ENCODE results near the gene JMJD1C.

JMJD1C gene

DNA sequence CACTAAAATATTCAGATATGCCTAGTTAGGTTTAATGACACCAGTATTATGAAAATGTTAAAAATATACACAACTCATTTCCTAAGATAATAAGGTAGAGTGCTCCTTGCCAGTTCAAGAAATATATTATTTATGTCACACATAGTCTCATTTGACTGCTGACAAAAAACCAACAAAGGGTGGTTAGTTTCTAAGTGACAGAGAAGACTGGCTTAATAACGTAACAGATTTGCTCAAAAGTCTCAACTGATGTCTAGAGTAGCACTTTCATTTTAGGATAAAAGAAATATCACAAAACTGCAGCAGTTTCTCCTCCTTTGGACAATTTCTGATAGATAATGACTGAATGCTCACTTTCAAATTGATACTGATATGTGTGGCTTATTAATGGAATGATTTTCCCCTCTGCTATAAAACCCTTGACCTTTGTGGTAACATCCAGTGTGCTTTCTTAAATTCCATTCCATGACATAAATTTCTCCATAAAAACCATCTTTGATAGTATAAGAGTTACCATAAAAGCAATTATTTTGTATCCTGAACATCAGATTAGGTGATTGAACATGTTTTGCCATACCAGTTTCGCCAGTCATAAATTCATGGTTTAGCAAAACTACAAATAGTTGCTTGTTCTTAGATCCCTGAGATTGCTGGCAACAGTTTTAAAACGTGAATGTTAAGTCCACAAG, 238.4 kb downstream of the JMJD1C start (continued):
- peak; percentile 50 for TF ChIP-seq FEZF1 (tag by site-specific recombination; IDR thresholded peaks at IDR 0.05)

DNA sequence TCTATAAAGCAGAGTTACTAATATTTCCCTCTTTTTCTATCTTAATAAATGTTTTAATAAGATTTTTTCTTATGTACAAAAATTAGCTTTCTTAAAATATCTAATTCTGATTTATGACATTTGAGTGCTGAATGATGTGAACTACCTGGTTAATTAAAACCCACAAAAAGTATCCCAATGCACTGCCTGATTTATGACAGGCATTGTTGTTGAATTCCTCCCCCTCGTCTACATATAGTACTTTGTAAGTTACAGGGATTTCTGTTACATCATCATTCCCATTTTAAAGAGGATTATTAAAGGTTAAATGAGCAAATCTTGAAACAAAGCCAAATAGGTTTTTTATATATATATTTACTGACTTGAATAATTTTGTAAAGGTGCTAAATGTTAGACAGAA, 241.5 kb downstream of the JMJD1C start:
- POLR2A ChIA-PET = no interaction called here
- H3K9me3 ChIP-seq (ENCODE audit: control insufficient read depth, insufficient read depth, low read depth, low read length) = no peaks in the 10 kb centered on the region
- H3K27ac ChIP-seq (ENCODE audit: extremely low read depth, low read depth, low read length) = no peak overlapping the region
- H3K4me1 ChIP-seq (ENCODE audit: control insufficient read depth, insufficient read depth, low read length) = peaks cover 4% of the 10 kb centered on the region; the same call in 1 of the 2 replicates
- TF ChIP-seq, protein P1, sequence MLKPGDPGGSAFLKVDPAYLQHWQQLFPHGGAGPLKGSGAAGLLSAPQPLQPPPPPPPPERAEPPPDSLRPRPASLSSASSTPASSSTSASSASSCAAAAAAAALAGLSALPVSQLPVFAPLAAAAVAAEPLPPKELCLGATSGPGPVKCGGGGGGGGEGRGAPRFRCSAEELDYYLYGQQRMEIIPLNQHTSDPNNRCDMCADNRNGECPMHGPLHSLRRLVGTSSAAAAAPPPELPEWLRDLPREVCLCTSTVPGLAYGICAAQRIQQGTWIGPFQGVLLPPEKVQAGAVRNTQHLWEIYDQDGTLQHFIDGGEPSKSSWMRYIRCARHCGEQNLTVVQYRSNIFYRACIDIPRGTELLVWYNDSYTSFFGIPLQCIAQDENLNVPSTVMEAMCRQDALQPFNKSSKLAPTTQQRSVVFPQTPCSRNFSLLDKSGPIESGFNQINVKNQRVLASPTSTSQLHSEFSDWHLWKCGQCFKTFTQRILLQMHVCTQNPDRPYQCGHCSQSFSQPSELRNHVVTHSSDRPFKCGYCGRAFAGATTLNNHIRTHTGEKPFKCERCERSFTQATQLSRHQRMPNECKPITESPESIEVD (tag by site-specific recombination; IDR thresholded peaks at IDR 0.05) = peak; percentile 56; the same call in 1 of the 2 replicates
- TF ChIP-seq ZNF600 (tag by site-specific recombination; IDR thresholded peaks at IDR 0.05) = no peak
- no peaks in the 10 kb centered on the region for H3K36me3 ChIP-seq (ENCODE audit: control insufficient read depth in 2 of 2, insufficient read depth in 1 of 2, low read length in 2 of 2)
- CTCF ChIA-PET = no interaction called here
- no peak overlapping the region for H3K4me3 ChIP-seq (ENCODE audit: low read depth, low read length)

DNA sequence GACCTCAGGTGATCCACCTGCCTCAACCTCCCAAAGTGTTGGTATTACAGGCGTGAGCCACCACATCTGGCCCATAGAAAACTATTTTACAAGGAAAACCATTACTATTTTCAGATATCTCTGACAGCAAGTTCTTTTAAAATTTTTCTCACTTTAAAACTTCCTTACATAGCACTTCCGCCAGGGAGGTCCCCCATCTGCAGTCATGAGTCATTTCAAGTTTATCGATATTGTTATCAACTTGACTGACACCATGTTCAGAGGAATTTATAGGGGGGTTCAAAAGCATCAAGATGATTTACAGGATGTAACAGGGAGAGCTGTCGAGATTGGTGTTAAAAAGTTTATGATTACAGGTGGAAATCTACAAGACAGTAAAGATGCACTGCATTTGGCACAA, 243.8 kb downstream of the JMJD1C start:
- no peaks in the 10 kb centered on the region for H3K4me1 ChIP-seq (ENCODE audit: control insufficient read depth, insufficient read depth, low read length)
- POLR2A ChIA-PET = interaction anchor here (0.5 kb wide), 1 partner anchor 205 kb away, joined by 6 read pairs; no protein-coding TSS in a partner anchor

DNA sequence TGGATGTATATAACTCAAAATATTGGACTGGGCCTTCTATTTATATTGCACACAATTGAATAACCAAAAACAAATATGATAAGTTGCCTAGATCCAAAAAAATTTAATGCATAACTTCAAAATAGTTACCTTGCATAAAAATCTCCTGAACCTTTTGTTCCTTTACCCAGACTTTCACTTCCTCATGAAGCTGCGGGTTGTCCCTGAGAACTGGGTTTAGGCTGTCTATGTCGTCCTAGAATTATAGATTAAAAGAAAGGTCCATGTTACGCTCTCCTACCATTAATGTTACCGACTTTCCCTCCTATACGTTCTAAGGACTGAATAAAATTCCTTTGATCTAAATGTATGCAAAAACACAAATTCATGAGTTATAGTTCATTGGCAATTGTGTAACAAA, 246.0 kb downstream of the JMJD1C start:
- Histone ChIP-seq H3K27ac (ENCODE audit: extremely low read depth, low read depth, low read length) (no peak overlapping the region), H3K36me3 (ENCODE audit: control insufficient read depth in 2 of 2, insufficient read depth in 1 of 2, low read length in 2 of 2) (peaks cover 6 to 7% of the 10 kb centered on the region in 2 experiments; a peak in 2 of 3 replicates), H3K4me1 (ENCODE audit: control insufficient read depth, insufficient read depth, low read length) (no peaks in the 10 kb centered on the region), H3K4me3 (ENCODE audit: low read depth, low read length) (no peak overlapping the region), H3K9me3 (ENCODE audit: control insufficient read depth, insufficient read depth, low read depth, low read length) (no peaks in the 10 kb centered on the region)
- CTCF ChIA-PET = interaction anchor here (1.1 kb wide), 1 partner anchor 9 kb away, joined by 4 read pairs; no protein-coding TSS in a partner anchor
- POLR2A ChIA-PET = no interaction called here
- TF ChIP-seq GFI1B (tag by site-specific recombination; IDR thresholded peaks at IDR 0.05) (no peak), ZNF76 (tag by site-specific recombination; IDR thresholded peaks at IDR 0.05; ENCODE audit: borderline replicate concordance, low read depth) (no peak), ZNF404 (tag by site-specific recombination; IDR thresholded peaks at IDR 0.05) (no peak), ZNF777 (tag by site-specific recombination; IDR thresholded peaks at IDR 0.05; ENCODE audit: borderline replicate concordance) (no peak), ZNF747 (tag by site-specific recombination; IDR thresholded peaks at IDR 0.05) (no peak)
- TF ChIP-seq, protein P2, sequence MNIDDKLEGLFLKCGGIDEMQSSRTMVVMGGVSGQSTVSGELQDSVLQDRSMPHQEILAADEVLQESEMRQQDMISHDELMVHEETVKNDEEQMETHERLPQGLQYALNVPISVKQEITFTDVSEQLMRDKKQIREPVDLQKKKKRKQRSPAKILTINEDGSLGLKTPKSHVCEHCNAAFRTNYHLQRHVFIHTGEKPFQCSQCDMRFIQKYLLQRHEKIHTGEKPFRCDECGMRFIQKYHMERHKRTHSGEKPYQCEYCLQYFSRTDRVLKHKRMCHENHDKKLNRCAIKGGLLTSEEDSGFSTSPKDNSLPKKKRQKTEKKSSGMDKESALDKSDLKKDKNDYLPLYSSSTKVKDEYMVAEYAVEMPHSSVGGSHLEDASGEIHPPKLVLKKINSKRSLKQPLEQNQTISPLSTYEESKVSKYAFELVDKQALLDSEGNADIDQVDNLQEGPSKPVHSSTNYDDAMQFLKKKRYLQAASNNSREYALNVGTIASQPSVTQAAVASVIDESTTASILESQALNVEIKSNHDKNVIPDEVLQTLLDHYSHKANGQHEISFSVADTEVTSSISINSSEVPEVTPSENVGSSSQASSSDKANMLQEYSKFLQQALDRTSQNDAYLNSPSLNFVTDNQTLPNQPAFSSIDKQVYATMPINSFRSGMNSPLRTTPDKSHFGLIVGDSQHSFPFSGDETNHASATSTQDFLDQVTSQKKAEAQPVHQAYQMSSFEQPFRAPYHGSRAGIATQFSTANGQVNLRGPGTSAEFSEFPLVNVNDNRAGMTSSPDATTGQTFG (tag by site-specific recombination; IDR thresholded peaks at IDR 0.05; ENCODE audit: borderline replicate concordance) = no peak

More for the DNA sequence above, 243.8 kb downstream of the JMJD1C start:
- no peak overlapping the region for H3K4me3 ChIP-seq (ENCODE audit: low read depth, low read length)
- TF ChIP-seq, protein P3, sequence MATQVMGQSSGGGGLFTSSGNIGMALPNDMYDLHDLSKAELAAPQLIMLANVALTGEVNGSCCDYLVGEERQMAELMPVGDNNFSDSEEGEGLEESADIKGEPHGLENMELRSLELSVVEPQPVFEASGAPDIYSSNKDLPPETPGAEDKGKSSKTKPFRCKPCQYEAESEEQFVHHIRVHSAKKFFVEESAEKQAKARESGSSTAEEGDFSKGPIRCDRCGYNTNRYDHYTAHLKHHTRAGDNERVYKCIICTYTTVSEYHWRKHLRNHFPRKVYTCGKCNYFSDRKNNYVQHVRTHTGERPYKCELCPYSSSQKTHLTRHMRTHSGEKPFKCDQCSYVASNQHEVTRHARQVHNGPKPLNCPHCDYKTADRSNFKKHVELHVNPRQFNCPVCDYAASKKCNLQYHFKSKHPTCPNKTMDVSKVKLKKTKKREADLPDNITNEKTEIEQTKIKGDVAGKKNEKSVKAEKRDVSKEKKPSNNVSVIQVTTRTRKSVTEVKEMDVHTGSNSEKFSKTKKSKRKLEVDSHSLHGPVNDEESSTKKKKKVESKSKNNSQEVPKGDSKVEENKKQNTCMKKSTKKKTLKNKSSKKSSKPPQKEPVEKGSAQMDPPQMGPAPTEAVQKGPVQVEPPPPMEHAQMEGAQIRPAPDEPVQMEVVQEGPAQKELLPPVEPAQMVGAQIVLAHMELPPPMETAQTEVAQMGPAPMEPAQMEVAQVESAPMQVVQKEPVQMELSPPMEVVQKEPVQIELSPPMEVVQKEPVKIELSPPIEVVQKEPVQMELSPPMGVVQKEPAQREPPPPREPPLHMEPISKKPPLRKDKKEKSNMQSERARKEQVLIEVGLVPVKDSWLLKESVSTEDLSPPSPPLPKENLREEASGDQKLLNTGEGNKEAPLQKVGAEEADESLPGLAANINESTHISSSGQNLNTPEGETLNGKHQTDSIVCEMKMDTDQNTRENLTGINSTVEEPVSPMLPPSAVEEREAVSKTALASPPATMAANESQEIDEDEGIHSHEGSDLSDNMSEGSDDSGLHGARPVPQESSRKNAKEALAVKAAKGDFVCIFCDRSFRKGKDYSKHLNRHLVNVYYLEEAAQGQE (tag by site-specific recombination; IDR thresholded peaks at IDR 0.05) = no peak
- no peak for TF ChIP-seq HOXD13 (CRISPR knock-in tag; IDR thresholded peaks at IDR 0.05; ENCODE audit: borderline replicate concordance)
- TF ChIP-seq ZNF555 (tag by site-specific recombination; conservative IDR thresholded peaks at IDR 0.05) = no peak
- no peak for TF ChIP-seq SCRT2 (tag by site-specific recombination; IDR thresholded peaks at IDR 0.05)
- H3K27ac ChIP-seq (ENCODE audit: extremely low read depth, low read depth, low read length) = no peak overlapping the region
- no peaks in the 10 kb centered on the region for H3K36me3 ChIP-seq (ENCODE audit: control insufficient read depth in 2 of 2, insufficient read depth in 1 of 2, low read length in 2 of 2)
- CTCF ChIA-PET = no interaction called here
- H3K9me3 ChIP-seq (ENCODE audit: control insufficient read depth, insufficient read depth, low read depth, low read length) = no peaks in the 10 kb centered on the region

Data from HEK293 (cell line).